ENCODE measurements around the gene WDFY1. TPM values are rescaled to one million over a fixed set of nuclear protein-coding genes. Genes with fewer than 3 reads are reported as not detected.

The WDFY1 gene
- total RNA-seq, 2 experiments from 2014 or later: 20.8 to 23.1 TPM

- DNase-seq: no peak
- Mint-ChIP-seq H3K4me1 (ENCODE audit: low read depth) (no peaks in the 10 kb centered on the region), H3K4me3 (no peak overlapping the region), H3K27me3 (no peaks in the 10 kb centered on the region), H3K36me3 (ENCODE audit: low read depth) (peaks cover 2% of the 10 kb centered on the region), H3K27ac (no peak overlapping the region), H3K9me3 (no peaks in the 10 kb centered on the region)
- ChIA-PET POLR2A (no interaction called here), CTCF (interaction anchor here (0.7 to 1.6 kb wide), 2 partner anchors 10 to 68 kb away, joined by 3 to 4 read pairs; no protein-coding TSS in a partner anchor)
- TF ChIP-seq CTCF (IDR thresholded peaks at IDR 0.05): no peak
- no peak for ATAC-seq
- intact Hi-C loops (cut with micrococcal nuclease): no loop called here
These were observed 116.0 kb downstream of the WDFY1 start for GRCh38 chr2:223829128-223829527.

GRCh38 chr2:223828314-223828713, 116.8 kb downstream of the WDFY1 start:
- H3K9me3 Mint-ChIP-seq: no peaks in the 10 kb centered on the region
- H3K4me3 Mint-ChIP-seq: no peak overlapping the region
- H3K4me1 Mint-ChIP-seq (ENCODE audit: low read depth): no peaks in the 10 kb centered on the region
- no peak overlapping the region for H3K27ac Mint-ChIP-seq
- ATAC-seq (no peak), DNase-seq (no peak)
- no peaks in the 10 kb centered on the region for H3K27me3 Mint-ChIP-seq
- POLR2A ChIA-PET: no interaction called here
- CTCF ChIA-PET: interaction anchor here (0.7 to 1.6 kb wide), 3 partner anchors 9 to 142 kb away, joined by 3 to 4 read pairs (median 4); no protein-coding TSS in a partner anchor
- no peak for TF ChIP-seq CTCF (IDR thresholded peaks at IDR 0.05)
- intact Hi-C loops (cut with micrococcal nuclease): no loop called here
- H3K36me3 Mint-ChIP-seq (ENCODE audit: low read depth): peaks cover 2% of the 10 kb centered on the region

GRCh38 chr2:223826995-223827394, 118.1 kb downstream of the WDFY1 start:
- Mint-ChIP-seq H3K36me3 (ENCODE audit: low read depth) (peaks cover 2% of the 10 kb centered on the region), H3K4me3 (no peak overlapping the region), H3K27me3 (no peaks in the 10 kb centered on the region), H3K9me3 (no peaks in the 10 kb centered on the region), H3K4me1 (ENCODE audit: low read depth) (no peaks in the 10 kb centered on the region), H3K27ac (no peak overlapping the region)
- ATAC-seq (no peak), DNase-seq (no peak)
- intact Hi-C loops (cut with micrococcal nuclease): no loop called here
- no peak for TF ChIP-seq CTCF (IDR thresholded peaks at IDR 0.05)
- POLR2A ChIA-PET: no interaction called here
- CTCF ChIA-PET: interaction anchor here (1.3 kb wide), 1 partner anchor 143 kb away, joined by 4 read pairs; no protein-coding TSS in a partner anchor

Other genes with a start within 250 kb of the WDFY1 start
- gene AP1S3, start 107.8 kb downstream of the WDFY1 start, total RNA-seq: 1 to 10 TPM; 5.7 to 6.6 TPM
- 10 to 100 TPM; 37.8 to 40.4 TPM for gene MRPL44, start 12.1 kb upstream of the WDFY1 start, total RNA-seq
- gene SERPINE2, start 94.0 kb upstream of the WDFY1 start, total RNA-seq: 10 to 100 TPM; 40.4 to 42.4 TPM